GM19238 (cell line): ENCODE data around the gene RPRD1A.
A peak's percentile ranks its signal among the peaks of the same experiment; 100 is the strongest.
"Not testable (repeated sequence)": the region's sequence is repeated elsewhere in the genome, so short reads cannot be mapped to it uniquely, and the experiment has no call there.

Source experiments
- DNase-seq: peaks from one replicate; pipeline ENCODE4 v3.0.0; 2011; ENCODE audit warnings: low spot score; ENCODE audit not compliant: insufficient read length

RPRD1A gene

GRCh38 chr18:36067055-36067957, at the start of gene RPRD1A:
Gene RPRD1A, minus strand, starts transcription at chr18:36067559. Its CDS starts 155 bp downstream, at chr18:36067404.
- DNase-seq: peak; percentile 94

GRCh38 chr18:36116771-36117170, 49.4 kb upstream of the RPRD1A start:
- DNase-seq: not testable (repeated sequence)

GRCh38 chr18:36114738-36115137, 47.4 kb upstream of the RPRD1A start:
- DNase-seq: no peak

GRCh38 chr18:36114251-36114650, 46.9 kb upstream of the RPRD1A start:
- DNase-seq: no peak

- no peak for DNase-seq
Observed at GRCh38 chr18:36112302-36112701, 44.9 kb upstream of the RPRD1A start.

- no peak for DNase-seq
Observed at GRCh38 chr18:36109737-36110136, 42.4 kb upstream of the RPRD1A start.

GRCh38 chr18:36108601-36109000, 41.2 kb upstream of the RPRD1A start:
- DNase-seq: no peak

GRCh38 chr18:36108196-36108595, 40.8 kb upstream of the RPRD1A start:
- DNase-seq: no peak

- no peak for DNase-seq
Observed at GRCh38 chr18:36107477-36107876, 40.1 kb upstream of the RPRD1A start.

GRCh38 chr18:36104749-36105148, 37.4 kb upstream of the RPRD1A start:
- DNase-seq: no peak

GRCh38 chr18:36101943-36102342, 34.6 kb upstream of the RPRD1A start:
- DNase-seq: no peak

- no peak for DNase-seq
Observed at GRCh38 chr18:36099311-36099710, 32.0 kb upstream of the RPRD1A start.

GRCh38 chr18:36096955-36097354, 29.6 kb upstream of the RPRD1A start:
- DNase-seq: no peak

GRCh38 chr18:36095936-36096519, 28.7 kb upstream of the RPRD1A start:
- peak; percentile 7 for DNase-seq

- DNase-seq: no peak
Observed at GRCh38 chr18:36094431-36094830, 27.1 kb upstream of the RPRD1A start.

GRCh38 chr18:36092116-36092515, 24.8 kb upstream of the RPRD1A start:
- not testable (repeated sequence) for DNase-seq

- DNase-seq: no peak
Observed at GRCh38 chr18:36089001-36089400, 21.6 kb upstream of the RPRD1A start.

GRCh38 chr18:36088256-36088655, 20.9 kb upstream of the RPRD1A start:
- DNase-seq: no peak

- DNase-seq: no peak
Observed at GRCh38 chr18:36086186-36086585, 18.8 kb upstream of the RPRD1A start.

- DNase-seq: no peak
Observed at GRCh38 chr18:36085195-36085594, 17.8 kb upstream of the RPRD1A start.

- DNase-seq: no peak
Observed at GRCh38 chr18:36083729-36084128, 16.4 kb upstream of the RPRD1A start.

GRCh38 chr18:36081118-36081517, 13.8 kb upstream of the RPRD1A start:
- not testable (repeated sequence) for DNase-seq
